HCT116 (cell line): ENCODE measurements around the gene SYN1.

Experiments
- ATF3 ChIP-seq: IDR thresholded peaks from 2 replicates; pipeline ENCODE4 v1.6.1; 2012
- CTCF ChIP-seq, 3 experiments: fragments of 200-600 bp in 1 of 3; sonication (generic) in 1 of 3; IDR thresholded peaks in 2 of 3; conservative IDR thresholded peaks in 1 of 3; 2 replicates each; pipeline ENCODE4 v1.5.1; 2012 to 2017; ENCODE audit warnings: low read depth in 2 of 3, low read length in 2 of 3, antibody characterized with exemption in 1 of 3, borderline replicate concordance in 1 of 3, control low read depth in 1 of 3, mild to moderate bottlenecking in 1 of 3, mixed read lengths in 1 of 3, mixed run types in 1 of 3, moderate library complexity in 1 of 3; ENCODE audit not compliant: insufficient read depth in 1 of 3
- POLR2A ChIP-seq: IDR thresholded peaks from 2 replicates; pipeline ENCODE4 v1.7.0; 2011; ENCODE audit warnings: borderline replicate concordance; ENCODE audit not compliant: insufficient read depth, insufficient read length; ENCODE audit errors: extremely low read depth
- ZNF274 ChIP-seq: fragments of 200-500 bp; sonication (Bioruptor generic); IDR thresholded peaks from 2 replicates; pipeline ENCODE4 v1.6.1; 2014; ENCODE audit warnings: mild to moderate bottlenecking, low read depth, low read length, inconsistent platforms

GRCh38 chrX:47579537-47579936 lies 40.1 kb downstream of the SYN1 start:
- no peak for TF ChIP-seq CTCF (IDR thresholded peaks at IDR 0.05 in 2 of 3, conservative IDR thresholded peaks at IDR 0.05 in 1 of 3; ENCODE audit: borderline replicate concordance in 1 of 3, insufficient read depth in 1 of 3, low read depth in 2 of 3, low read length in 2 of 3)
- no peak for TF ChIP-seq POLR2A
- no peak for TF ChIP-seq ZNF274
- TF ChIP-seq ATF3 = no peak
